ENCODE results near the gene PSD2. TPM values are rescaled to one million over a fixed set of nuclear protein-coding genes. Genes with fewer than 3 reads are reported as not detected.

The PSD2 gene
- total RNA-seq, 1 donor from 2014 or later = 0.25 TPM

DNA sequence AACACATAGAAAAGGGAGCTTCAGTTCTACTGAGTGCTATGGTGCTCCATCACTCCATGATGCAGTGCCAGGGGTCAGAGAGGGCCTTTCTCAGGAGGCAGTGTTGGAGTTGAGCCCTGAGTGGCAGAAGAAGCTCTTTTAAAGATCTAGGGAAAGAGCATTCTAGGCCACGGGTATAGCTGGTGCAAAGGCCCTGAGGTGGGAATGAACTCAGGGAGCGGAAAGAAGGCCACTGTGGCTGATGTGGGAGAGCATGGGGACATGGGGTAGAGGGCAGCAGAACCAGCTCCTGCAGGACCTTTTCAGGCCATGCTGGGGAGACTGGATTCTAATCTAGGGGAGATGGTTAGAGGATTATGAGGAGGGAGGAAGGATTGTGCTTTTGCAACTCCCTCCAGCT lies 9.9 kb downstream of the PSD2 start:
- Histone ChIP-seq H3K9ac (ENCODE audit: low read length) (no peak overlapping the region), H3K27me3 (ENCODE audit: insufficient read depth, low read length) (peaks cover 15% of the 10 kb centered on the region), H3K27ac (ENCODE audit: low read depth, low read length) (no peak overlapping the region), H4K20me1 (ENCODE audit: insufficient read depth, low read length) (no peaks in the 10 kb centered on the region), H3K79me2 (ENCODE audit: insufficient read depth, low read length) (no peaks in the 10 kb centered on the region), H3K4me3 (ENCODE audit: insufficient read depth, low read depth, low read length) (no peak overlapping the region), H3K4me2 (ENCODE audit: low read length) (no peak overlapping the region), H3K9me3 (ENCODE audit: insufficient read depth, low read depth, low read length) (no peaks in the 10 kb centered on the region), H3K4me1 (ENCODE audit: insufficient read depth, low read length) (no peaks in the 10 kb centered on the region), H3K36me3 (ENCODE audit: insufficient read depth, low read length) (no peaks in the 10 kb centered on the region), H2AFZ (ENCODE audit: low read depth, low read length) (no peak overlapping the region)
- TF ChIP-seq, protein P1, sequence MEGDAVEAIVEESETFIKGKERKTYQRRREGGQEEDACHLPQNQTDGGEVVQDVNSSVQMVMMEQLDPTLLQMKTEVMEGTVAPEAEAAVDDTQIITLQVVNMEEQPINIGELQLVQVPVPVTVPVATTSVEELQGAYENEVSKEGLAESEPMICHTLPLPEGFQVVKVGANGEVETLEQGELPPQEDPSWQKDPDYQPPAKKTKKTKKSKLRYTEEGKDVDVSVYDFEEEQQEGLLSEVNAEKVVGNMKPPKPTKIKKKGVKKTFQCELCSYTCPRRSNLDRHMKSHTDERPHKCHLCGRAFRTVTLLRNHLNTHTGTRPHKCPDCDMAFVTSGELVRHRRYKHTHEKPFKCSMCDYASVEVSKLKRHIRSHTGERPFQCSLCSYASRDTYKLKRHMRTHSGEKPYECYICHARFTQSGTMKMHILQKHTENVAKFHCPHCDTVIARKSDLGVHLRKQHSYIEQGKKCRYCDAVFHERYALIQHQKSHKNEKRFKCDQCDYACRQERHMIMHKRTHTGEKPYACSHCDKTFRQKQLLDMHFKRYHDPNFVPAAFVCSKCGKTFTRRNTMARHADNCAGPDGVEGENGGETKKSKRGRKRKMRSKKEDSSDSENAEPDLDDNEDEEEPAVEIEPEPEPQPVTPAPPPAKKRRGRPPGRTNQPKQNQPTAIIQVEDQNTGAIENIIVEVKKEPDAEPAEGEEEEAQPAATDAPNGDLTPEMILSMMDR (IDR thresholded peaks at IDR 0.05; ENCODE audit: insufficient read depth, low read depth, low read length) = no peak
- TF ChIP-seq EZH2 (IDR thresholded peaks at IDR 0.05; ENCODE audit: insufficient read depth, low read length) = no peak
- Mint-ChIP-seq H3K36me3 (ENCODE audit: low read depth, unreplicated experiment) (peaks cover 4% of the 10 kb centered on the region), H3K27ac (ENCODE audit: unreplicated experiment) (no peak overlapping the region), H3K4me3 (ENCODE audit: unreplicated experiment) (no peak overlapping the region), H3K27me3 (ENCODE audit: low read depth, unreplicated experiment) (peaks cover 75% of the 10 kb centered on the region), H3K4me1 (ENCODE audit: low read depth, unreplicated experiment) (no peaks in the 10 kb centered on the region), H3K9me3 (ENCODE audit: unreplicated experiment) (peaks cover 7% of the 10 kb centered on the region)
- DNase-seq (ENCODE audit: low read depth) = no peak
- FAIRE-seq = no peak

DNA sequence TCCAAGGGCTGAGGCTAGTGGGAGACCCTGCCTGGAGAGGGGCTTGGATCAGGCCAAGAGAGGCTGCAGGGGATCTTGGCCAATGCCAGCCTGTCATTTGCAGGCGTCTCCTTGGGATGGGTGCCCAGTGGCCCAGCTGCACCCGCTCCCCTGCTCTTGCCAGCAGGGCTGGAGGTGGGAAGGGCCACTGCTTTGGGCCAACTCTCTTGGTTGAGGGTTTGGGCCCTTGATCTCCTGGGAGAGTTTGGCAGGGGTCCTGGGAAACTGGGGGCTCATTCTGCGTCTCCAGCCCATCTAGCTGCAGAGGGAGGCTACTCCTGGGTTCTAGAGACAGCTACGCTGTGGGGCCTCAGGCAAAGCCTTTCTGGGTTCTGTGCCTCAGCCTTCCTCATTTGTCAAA lies 10.5 kb downstream of the PSD2 start:
- no peaks in the 10 kb centered on the region for H3K79me2 ChIP-seq (ENCODE audit: insufficient read depth, low read length)
- Mint-ChIP-seq H3K9me3 (ENCODE audit: unreplicated experiment) (peaks cover 7% of the 10 kb centered on the region), H3K27ac (ENCODE audit: unreplicated experiment) (no peak overlapping the region), H3K4me3 (ENCODE audit: unreplicated experiment) (no peak overlapping the region), H3K36me3 (ENCODE audit: low read depth, unreplicated experiment) (peaks cover 4% of the 10 kb centered on the region), H3K27me3 (ENCODE audit: low read depth, unreplicated experiment) (peaks cover 75% of the 10 kb centered on the region), H3K4me1 (ENCODE audit: low read depth, unreplicated experiment) (no peaks in the 10 kb centered on the region)
- H2AFZ ChIP-seq (ENCODE audit: low read depth, low read length) = no peak overlapping the region
- H3K4me2 ChIP-seq (ENCODE audit: low read length) = no peak overlapping the region
- H3K4me3 ChIP-seq (ENCODE audit: insufficient read depth, low read depth, low read length) = no peak overlapping the region
- FAIRE-seq (no peak), DNase-seq (ENCODE audit: low read depth) (no peak)
- H3K4me1 ChIP-seq (ENCODE audit: insufficient read depth, low read length) = no peaks in the 10 kb centered on the region
- no peak overlapping the region for H3K27ac ChIP-seq (ENCODE audit: low read depth, low read length)
- H4K20me1 ChIP-seq (ENCODE audit: insufficient read depth, low read length) = no peaks in the 10 kb centered on the region
- no peak overlapping the region for H3K9ac ChIP-seq (ENCODE audit: low read length)
- TF ChIP-seq EZH2 (IDR thresholded peaks at IDR 0.05; ENCODE audit: insufficient read depth, low read length) = no peak
- TF ChIP-seq, protein P1 (IDR thresholded peaks at IDR 0.05; ENCODE audit: insufficient read depth, low read depth, low read length) = no peak
- H3K36me3 ChIP-seq (ENCODE audit: insufficient read depth, low read length) = no peaks in the 10 kb centered on the region
- peaks cover 15% of the 10 kb centered on the region for H3K27me3 ChIP-seq (ENCODE audit: insufficient read depth, low read length)
- no peaks in the 10 kb centered on the region for H3K9me3 ChIP-seq (ENCODE audit: insufficient read depth, low read depth, low read length)

DNA sequence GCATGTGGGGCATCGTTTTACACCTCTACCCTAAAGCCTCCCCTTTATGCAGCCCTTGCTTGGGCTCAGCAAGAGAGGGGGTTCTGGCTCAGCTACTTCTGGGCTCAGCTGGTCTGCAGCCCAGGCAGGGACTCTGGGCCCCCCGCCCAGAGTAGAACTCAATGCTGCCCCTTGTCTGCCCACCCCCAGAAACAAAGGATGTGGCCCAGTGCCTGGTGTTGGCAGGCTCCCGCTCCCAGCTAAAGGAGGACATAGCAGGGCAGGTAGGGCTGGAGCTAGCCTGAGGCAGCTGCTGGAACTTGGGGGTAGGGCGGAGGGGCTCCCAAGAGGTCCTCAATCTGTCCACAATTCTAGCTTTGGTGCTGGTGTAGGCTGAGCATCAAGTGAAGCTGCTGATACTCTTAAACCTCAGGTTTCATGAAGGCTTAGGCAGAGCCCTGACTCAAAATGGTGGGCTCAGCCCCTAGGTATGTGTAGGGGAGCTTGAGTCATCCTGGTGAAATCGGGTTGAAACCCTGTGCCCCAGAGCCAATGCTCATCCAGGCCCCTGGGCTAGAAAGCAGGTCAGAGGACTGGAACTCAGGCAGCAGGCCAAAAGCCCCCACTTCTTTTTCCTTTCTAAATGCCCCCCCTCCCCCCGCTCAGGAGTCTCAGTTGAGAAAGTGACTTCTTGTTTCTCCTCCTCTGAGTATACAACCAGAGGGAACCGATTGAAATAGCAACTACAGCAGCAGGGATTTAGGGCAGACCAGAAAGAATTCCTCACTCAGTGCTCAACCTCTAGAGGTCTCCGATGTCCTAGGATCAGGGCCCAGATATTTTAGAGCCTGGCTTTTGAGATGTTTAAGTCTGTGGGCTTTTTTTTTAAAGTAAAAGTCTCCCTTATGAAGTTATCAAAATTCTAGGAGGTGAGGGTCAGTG lies 11.4 kb downstream of the PSD2 start:
- no peak overlapping the region for H2AFZ ChIP-seq (ENCODE audit: low read depth, low read length)
- H3K9ac ChIP-seq (ENCODE audit: low read length) = no peak overlapping the region
- Mint-ChIP-seq H3K36me3 (ENCODE audit: low read depth, unreplicated experiment) (peaks cover 2% of the 10 kb centered on the region), H3K27me3 (ENCODE audit: low read depth, unreplicated experiment) (peaks cover 75% of the 10 kb centered on the region), H3K27ac (ENCODE audit: unreplicated experiment) (no peak overlapping the region), H3K4me1 (ENCODE audit: low read depth, unreplicated experiment) (no peaks in the 10 kb centered on the region), H3K4me3 (ENCODE audit: unreplicated experiment) (no peak overlapping the region), H3K9me3 (ENCODE audit: unreplicated experiment) (peaks cover 4% of the 10 kb centered on the region)
- TF ChIP-seq, protein P1 (IDR thresholded peaks at IDR 0.05; ENCODE audit: insufficient read depth, low read depth, low read length) = no peak
- TF ChIP-seq EZH2 (IDR thresholded peaks at IDR 0.05; ENCODE audit: insufficient read depth, low read length) = no peak
- H3K4me1 ChIP-seq (ENCODE audit: insufficient read depth, low read length) = no peaks in the 10 kb centered on the region
- peaks cover 12% of the 10 kb centered on the region for H3K27me3 ChIP-seq (ENCODE audit: insufficient read depth, low read length)
- no peak overlapping the region for H3K4me2 ChIP-seq (ENCODE audit: low read length)
- no peaks in the 10 kb centered on the region for H3K36me3 ChIP-seq (ENCODE audit: insufficient read depth, low read length)
- H3K27ac ChIP-seq (ENCODE audit: low read depth, low read length) = no peak overlapping the region
- no peaks in the 10 kb centered on the region for H3K9me3 ChIP-seq (ENCODE audit: insufficient read depth, low read depth, low read length)
- no peaks in the 10 kb centered on the region for H4K20me1 ChIP-seq (ENCODE audit: insufficient read depth, low read length)
- DNase-seq (ENCODE audit: low read depth) = no peak
- H3K79me2 ChIP-seq (ENCODE audit: insufficient read depth, low read length) = no peaks in the 10 kb centered on the region
- no peak for FAIRE-seq
- H3K4me3 ChIP-seq (ENCODE audit: insufficient read depth, low read depth, low read length) = no peak overlapping the region

Data from astrocyte (in vitro differentiated cells and primary cell).